Omental fat pad (tissue), 4 donors: ENCODE measurements around the gene HTRA3. TPM values are rescaled to one million over a fixed set of nuclear protein-coding genes. Genes with fewer than 3 reads are reported as not detected.

Source experiments
- ATAC-seq: fragments of 150-250 bp; one replicate; pipeline ENCODE4 v1.9.1; 2016; ENCODE audit warnings: mild to moderate bottlenecking, moderate library complexity; ENCODE audit not compliant: low FRiP score
- DNase-seq: peaks from one replicate; pipeline ENCODE4 v3.0.0-alpha.2; 2019; ENCODE audit warnings: low spot score
- total RNA-seq, 4 donors: library from RNA; depleted of rRNA; stranded (reverse); fragments of >200 nt; gene quantifications; one replicate each; pipeline ENCODE4 v1.1.0, GENCODE V29; 2016
- TF ChIP-seq, protein P1 (sequence below), 3 donors: fragments of 450-650 bp; IDR thresholded peaks; one replicate each; pipeline ENCODE4 v1.5.1; 2016 to 2017; ENCODE audit warnings: antibody characterized with exemption in 3 of 3, mild to moderate bottlenecking in 3 of 3, moderate library complexity in 2 of 3

The HTRA3 gene
- total RNA-seq, 4 donors from 2014 or later, result 15.8 to 147 (median 23.3) TPM

DNA sequence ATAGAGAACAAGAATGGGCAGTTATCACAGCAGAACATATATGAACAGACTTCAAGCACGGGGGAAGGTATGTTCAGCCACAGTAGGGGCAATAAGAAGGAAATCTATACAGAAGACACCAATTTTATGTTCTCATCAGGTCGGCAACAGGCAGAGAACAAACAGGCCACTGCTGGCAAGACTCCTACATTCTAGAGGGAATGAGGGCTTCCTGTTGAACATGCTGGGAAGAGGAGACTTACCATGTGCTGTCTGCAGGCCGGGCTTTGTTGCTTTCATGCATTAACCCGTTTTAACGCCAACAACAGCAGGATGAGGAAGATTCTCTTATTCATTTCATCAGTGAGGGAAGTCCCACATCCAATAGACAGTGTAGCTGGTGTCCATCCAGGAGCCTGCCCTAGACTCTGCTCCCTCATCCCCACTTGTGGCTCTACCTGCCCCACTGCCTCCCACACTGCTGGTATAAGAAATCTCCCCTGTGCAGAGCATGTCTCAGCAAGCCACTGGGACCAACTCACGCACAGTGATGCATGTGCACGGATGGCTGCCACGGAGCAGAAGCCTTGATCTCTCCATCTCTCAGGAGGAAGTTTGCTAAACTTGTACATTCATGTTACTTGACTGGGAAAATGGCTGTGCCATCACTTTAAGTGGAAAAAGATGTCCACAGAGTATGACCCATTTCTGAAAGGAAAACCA, 86.5 kb downstream of the HTRA3 start:
- TF ChIP-seq, protein P1, sequence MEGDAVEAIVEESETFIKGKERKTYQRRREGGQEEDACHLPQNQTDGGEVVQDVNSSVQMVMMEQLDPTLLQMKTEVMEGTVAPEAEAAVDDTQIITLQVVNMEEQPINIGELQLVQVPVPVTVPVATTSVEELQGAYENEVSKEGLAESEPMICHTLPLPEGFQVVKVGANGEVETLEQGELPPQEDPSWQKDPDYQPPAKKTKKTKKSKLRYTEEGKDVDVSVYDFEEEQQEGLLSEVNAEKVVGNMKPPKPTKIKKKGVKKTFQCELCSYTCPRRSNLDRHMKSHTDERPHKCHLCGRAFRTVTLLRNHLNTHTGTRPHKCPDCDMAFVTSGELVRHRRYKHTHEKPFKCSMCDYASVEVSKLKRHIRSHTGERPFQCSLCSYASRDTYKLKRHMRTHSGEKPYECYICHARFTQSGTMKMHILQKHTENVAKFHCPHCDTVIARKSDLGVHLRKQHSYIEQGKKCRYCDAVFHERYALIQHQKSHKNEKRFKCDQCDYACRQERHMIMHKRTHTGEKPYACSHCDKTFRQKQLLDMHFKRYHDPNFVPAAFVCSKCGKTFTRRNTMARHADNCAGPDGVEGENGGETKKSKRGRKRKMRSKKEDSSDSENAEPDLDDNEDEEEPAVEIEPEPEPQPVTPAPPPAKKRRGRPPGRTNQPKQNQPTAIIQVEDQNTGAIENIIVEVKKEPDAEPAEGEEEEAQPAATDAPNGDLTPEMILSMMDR (IDR thresholded peaks at IDR 0.05), result no peak
- no peak for ATAC-seq
- DNase-seq, result no peak

Other genes starting within 250 kb of the HTRA3 start
- 10 to 100 TPM; 10.1 to 34.2 (median 13.7) TPM for gene ABLIM2, start 110.9 kb upstream of the HTRA3 start, total RNA-seq
- gene SH3TC1, start 70.5 kb upstream of the HTRA3 start, total RNA-seq, result 10 to 100 TPM; 23.0 to 70.3 (median 29.1) TPM
- gene ACOX3, start 171.0 kb downstream of the HTRA3 start, total RNA-seq, result 10 to 100 TPM; 14.7 to 28.2 (median 23.6) TPM
- gene TRMT44, start 171.0 kb downstream of the HTRA3 start, total RNA-seq, result 10 to 100 TPM; 18.1 to 28.3 (median 23.1) TPM